Measurements from ENCODE around the gene TOGARAM2.

DNA sequence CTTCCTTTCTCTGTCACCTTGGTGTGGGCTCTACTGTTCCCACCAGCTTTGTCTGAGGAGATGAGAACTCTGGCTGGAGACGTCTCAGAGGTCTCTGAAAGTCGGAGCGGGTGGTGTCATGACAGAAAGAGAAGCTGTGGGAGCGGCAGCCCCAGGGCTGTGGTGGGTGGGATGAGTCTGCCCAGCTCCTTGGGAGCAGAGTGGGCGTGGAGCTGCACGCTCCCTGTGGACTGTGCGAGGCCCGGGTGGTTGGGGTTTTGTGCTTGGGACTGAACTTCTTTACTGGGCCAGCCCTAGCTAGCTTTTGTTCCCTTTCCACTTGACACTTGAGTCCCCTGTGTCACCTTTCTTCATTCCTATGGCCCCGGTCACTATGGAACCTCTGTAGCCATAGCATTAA is 10.4 kb downstream of the TOGARAM2 start:
- no peak for TF ChIP-seq EZH2 (IDR thresholded peaks at IDR 0.05; ENCODE audit: insufficient read depth, poor library complexity, severe bottlenecking)
- TF ChIP-seq EZH2phosphoT487 (IDR thresholded peaks at IDR 0.05; ENCODE audit: insufficient read depth, low read depth), result no peak

Data from GM23248 (cell line).